ENCODE measurements around the gene ZNF140.

Gene ZNF140

DNA sequence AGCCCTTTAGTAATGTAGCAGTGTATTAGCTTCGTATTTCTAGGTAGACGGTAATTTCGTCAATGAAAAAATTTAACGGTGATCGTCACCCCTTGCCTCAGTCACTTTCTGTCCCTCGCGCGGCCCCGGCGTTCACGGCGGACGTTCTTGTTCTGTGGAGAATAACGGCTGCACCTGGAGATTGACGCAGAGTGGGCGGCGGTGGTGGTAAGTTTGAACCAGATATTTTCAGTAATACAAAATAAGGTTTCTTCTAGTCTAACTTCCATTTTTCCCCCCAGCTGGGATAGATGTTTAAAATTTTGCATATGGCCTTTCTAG lies 50.0 kb downstream of the ZNF140 start:
- DNase-seq = peak; percentile 21

DNA sequence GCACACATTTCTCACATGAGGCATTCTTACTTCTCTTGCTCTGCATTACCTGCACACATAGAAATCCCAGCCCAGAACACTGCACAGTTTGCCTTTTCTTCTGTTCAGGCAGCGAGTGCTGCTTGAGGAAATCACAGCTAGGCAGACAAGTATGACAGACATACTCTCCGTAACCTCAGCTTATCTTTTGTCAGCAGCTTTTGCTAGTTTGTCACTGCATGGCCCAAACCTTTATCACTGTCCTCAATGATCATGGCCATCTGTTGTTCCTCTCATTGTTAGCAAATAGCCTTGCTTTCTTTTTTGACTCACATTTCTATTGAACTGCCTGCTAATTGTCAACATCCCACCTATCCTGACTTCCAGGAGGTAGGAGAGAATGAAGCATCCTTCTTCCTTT lies 55.0 kb downstream of the ZNF140 start:
- DNase-seq = no peak

DNA sequence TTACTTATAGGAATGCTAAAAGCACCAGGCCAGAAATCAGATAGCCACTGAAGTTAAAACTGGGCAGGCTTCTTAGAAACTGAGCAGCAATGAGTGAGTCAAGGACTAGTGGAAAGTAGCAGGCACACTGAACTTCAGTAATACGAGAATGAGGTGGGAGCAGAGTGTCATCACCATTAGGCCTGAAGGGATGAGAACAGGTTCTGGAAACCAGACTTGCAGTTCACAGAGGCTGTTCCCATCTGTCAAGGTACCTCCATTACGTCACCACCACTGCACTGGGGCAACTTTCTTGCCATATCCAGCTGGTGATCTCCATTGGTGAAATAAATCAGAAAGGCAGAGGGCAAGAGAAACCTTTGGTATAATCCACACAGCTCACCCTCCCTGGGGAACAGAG lies 65.3 kb downstream of the ZNF140 start:
- no peak for DNase-seq

DNA sequence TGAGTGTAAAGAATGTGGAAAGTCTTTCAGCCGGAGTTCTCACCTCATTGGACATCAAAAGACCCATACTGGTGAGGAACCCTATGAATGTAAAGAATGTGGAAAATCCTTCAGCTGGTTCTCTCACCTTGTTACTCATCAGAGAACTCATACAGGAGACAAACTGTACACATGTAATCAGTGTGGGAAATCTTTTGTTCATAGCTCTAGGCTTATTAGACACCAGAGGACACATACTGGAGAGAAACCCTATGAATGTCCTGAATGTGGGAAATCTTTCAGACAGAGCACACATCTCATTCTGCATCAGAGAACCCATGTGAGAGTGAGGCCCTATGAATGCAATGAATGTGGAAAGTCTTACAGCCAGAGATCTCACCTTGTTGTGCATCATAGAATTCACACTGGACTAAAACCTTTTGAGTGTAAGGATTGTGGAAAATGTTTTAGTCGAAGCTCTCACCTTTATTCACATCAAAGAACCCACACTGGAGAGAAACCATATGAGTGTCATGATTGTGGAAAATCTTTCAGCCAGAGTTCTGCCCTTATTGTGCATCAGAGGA lies 75.5 kb downstream of the ZNF140 start:
- no peak for DNase-seq

Measured in activated gamma-delta T cell (primary cell).